KOPT-K1 (cell line): Measurements from ENCODE around the gene BLTP3B.
"Not testable (repeated sequence)": the region's sequence is repeated elsewhere in the genome, so short reads cannot be mapped to it uniquely, and the experiment has no call there.

Source experiments
- H3K27ac ChIP-seq: fragments of 200-600 bp; sonication (generic); 2 replicates; pipeline ENCODE4 v1.5.1; 2016; ENCODE audit warnings: antibody characterized with exemption, mild to moderate bottlenecking, low read depth, low read length; ENCODE audit not compliant: poor library complexity, severe bottlenecking
- H3K36me3 ChIP-seq: fragments of 200-600 bp; sonication (generic); 2 replicates; pipeline ENCODE4 v1.5.1; 2017; ENCODE audit warnings: antibody characterized with exemption, mild to moderate bottlenecking, low read length, moderate library complexity; ENCODE audit not compliant: insufficient read depth
- H3K9me3 ChIP-seq: fragments of 200-600 bp; sonication (generic); 2 replicates; pipeline ENCODE4 v1.5.1; 2017; ENCODE audit warnings: antibody characterized with exemption, low read length, mild to moderate bottlenecking; ENCODE audit not compliant: insufficient read depth, poor library complexity, severe bottlenecking

Gene BLTP3B, protein sequence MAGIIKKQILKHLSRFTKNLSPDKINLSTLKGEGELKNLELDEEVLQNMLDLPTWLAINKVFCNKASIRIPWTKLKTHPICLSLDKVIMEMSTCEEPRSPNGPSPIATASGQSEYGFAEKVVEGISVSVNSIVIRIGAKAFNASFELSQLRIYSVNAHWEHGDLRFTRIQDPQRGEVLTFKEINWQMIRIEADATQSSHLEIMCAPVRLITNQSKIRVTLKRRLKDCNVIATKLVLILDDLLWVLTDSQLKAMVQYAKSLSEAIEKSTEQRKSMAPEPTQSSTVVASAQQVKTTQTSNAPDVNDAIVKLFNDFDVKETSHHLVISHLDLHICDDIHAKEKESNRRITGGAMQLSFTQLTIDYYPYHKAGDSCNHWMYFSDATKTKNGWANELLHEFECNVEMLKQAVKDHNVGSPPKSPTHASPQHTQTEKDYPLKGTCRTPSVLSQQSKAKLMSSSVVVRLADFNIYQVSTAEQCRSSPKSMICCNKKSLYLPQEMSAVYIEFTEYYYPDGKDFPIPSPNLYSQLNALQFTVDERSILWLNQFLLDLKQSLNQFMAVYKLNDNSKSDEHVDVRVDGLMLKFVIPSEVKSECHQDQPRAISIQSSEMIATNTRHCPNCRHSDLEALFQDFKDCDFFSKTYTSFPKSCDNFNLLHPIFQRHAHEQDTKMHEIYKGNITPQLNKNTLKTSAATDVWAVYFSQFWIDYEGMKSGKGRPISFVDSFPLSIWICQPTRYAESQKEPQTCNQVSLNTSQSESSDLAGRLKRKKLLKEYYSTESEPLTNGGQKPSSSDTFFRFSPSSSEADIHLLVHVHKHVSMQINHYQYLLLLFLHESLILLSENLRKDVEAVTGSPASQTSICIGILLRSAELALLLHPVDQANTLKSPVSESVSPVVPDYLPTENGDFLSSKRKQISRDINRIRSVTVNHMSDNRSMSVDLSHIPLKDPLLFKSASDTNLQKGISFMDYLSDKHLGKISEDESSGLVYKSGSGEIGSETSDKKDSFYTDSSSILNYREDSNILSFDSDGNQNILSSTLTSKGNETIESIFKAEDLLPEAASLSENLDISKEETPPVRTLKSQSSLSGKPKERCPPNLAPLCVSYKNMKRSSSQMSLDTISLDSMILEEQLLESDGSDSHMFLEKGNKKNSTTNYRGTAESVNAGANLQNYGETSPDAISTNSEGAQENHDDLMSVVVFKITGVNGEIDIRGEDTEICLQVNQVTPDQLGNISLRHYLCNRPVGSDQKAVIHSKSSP (N-terminal part only)

DNA sequence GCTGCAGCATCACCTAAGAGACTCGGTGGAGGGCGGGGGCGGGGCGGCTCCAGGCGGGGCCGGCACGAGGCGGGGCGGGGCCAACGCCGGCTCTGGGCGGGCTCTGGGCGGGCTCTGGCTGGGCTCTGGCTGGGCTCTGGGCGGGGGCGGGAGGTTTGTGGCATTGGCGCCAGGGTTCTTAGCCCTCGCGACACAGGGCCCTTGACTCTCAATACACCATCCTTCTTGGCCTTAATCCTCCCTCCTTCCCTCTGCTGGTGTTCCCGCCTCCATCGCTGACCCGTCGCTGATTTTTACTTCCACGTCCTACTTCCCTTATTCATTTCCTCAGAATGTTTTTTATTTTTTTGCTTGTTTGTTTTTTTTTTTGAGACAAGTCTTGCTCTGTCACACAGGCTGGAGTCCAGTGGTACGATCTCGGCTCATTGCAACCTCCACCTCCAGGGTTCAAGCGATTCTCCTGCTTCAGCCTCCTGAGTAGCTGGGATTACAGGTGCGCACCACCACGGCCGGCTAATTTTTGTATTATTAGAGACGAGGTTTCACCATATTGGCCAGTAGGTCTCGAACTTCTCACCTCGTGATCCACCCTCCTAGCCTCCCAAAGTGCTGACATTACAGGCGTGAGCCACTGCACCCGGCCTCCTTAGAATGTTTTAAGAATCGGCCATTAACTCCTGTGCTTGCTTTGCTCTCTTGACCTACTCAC is at the start of gene BLTP3B:
BLTP3B (minus strand) TSS at position 24 of the 709 bp plus-strand sequence. CDS start 239 bp downstream, outside the sequence.
- Histone ChIP-seq H3K9me3 (no peaks in the 10 kb centered on the region), H3K36me3 (no peaks in the 10 kb centered on the region), H3K27ac (peak within 1 kb of the TSS; percentile 73)

DNA sequence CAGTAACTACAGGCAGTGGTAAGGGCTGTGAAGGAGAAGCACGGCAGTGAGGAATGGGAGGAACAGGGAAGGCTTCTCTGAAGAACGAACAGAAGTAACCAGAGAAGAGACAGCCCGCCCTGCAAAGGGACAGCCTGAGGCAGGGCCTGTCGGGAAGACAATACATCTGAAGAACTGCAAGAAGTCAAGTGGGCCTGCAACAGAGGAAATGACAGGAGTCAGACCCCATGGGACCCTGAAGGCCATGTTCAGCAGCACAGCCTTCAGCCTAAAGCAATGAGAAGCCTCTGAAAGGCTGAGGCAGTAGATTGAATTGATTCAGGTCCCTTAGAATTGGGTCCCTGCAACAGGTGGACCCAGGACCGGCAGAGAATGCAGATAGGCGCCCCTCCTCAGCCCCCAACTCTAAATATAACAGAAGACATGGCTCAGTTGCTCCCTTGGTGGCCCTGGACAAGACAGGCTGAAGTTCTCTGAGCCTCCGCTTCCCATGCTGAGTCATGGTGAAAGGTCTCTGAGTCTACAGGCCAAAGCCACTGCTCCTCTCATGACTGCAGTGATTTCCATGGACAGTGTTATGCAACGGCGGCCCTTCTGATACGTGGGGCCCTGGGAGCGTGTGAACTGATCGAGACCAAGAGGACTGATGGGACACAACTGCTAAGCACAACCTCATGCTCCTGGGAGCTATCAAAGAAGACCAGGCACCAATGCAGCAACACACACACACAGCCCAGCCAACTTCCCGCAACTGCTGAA is 47.1 kb upstream of the BLTP3B start:
- Histone ChIP-seq H3K36me3 (peaks cover 84% of the 10 kb centered on the region), H3K9me3 (no peaks in the 10 kb centered on the region), H3K27ac (no peak overlapping the region)

DNA sequence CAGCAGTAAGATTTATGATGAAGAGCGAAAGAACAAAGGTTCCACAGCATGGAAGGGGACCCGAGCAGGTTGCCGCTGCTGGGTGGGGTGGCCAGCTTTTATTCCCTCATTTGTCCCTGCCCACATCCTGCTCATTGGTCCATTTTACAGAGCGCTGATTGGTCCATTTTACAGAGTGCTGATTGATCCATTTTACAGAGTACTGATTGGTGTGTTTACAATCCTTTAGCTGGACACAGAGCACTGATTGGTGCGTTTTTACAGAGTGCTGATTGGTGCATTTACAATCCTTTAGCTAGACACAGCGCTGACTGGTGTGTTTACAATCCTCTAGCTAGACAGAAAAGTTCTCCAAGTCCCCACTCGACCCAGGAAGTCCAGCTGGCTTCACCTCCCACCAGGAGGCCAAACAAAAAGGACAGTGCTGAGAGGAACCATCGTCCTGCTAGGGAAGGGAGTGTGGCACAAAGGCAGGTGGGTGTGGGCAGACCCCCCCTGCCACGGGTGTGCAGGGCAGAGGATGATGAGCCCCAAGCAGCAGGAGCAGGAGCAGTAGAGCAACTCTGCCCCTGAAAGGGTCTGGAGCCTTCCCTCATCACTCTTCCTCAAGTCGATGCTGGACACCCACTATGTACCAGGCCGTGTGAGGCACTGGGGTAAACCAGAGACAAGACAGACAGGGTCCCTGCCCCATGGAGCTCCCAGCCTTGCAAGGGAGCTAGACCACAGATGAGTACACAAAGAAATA is 46.4 kb upstream of the BLTP3B start:
- H3K9me3 ChIP-seq, H3K27ac ChIP-seq: not testable (repeated sequence)
- peaks cover 76% of the 10 kb centered on the region for H3K36me3 ChIP-seq

DNA sequence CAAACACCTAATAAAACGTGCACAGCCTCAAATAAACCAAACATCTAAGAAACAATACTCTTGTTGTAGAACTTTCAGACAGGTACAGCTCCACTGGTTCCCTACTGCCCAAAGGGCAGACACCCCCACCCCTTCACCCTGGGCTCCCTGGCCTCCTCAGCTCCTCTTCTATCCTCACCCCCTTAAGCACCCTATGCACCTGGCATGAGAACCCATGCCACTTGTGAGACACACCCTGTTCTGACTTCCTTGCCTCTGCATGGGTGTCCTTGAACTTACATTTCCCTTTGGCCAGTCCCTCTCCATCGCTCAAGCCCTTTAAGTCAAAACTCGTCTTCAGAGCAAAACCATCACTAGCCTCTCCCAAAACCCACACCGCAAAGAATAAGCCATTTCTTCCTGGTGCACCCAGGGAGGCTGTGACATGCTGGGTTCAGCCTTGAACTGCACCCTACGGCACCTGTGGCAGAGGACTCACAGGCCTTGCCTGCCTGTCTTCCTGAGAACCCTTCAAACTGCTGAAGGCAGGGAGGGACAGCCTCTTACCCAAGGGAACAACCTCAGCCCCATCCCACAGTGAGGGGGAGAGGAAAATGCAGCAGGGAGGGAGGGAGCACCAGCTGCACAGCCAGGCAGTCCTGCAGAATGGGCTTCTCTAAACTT is 45.3 kb upstream of the BLTP3B start:
- Histone ChIP-seq H3K36me3 (peaks cover 65% of the 10 kb centered on the region), H3K9me3 (no peaks in the 10 kb centered on the region), H3K27ac (no peak overlapping the region)

DNA sequence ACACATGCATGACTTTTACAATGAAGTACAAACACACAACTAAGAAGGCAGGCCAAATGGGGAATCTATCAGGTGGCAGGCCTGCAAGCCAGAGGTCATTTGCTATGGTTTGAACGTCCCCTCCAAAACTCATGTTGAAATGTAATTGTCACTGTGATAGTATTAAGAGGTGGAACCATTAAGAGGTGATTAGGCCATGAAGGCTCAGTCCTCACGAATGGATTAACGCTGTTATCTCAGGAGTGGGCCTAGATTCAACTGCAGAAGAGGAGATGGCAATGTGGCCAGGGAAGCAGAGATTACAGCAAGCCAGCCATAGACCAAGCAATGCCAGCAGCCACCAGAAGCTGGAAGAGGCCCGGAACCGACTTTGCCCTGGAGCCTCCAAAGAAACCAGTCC is 44.4 kb upstream of the BLTP3B start:
- H3K27ac ChIP-seq: no peak overlapping the region
- H3K36me3 ChIP-seq: peaks cover 58% of the 10 kb centered on the region
- no peaks in the 10 kb centered on the region for H3K9me3 ChIP-seq

DNA sequence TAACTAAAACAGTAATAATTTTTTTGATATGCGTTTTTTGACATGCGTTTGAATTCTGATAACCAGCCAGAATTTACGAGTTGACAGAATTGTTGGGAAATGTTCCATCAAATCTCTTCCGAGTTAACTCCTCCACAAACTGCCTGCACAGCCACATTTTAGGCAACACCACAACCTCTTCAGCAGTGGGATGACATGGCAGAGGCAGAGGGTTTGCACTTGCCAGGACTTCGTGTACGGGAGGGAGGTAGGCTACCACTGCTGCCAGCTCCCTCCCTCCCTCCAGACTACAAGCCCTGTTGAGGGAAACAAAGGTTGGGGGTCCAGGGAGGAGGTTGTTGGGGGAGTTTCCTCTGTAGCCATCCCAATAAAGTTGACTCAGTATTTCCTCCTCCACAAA is 43.4 kb upstream of the BLTP3B start:
- Histone ChIP-seq H3K9me3 (no peaks in the 10 kb centered on the region), H3K36me3 (peaks cover 51% of the 10 kb centered on the region), H3K27ac (no peak overlapping the region)

DNA sequence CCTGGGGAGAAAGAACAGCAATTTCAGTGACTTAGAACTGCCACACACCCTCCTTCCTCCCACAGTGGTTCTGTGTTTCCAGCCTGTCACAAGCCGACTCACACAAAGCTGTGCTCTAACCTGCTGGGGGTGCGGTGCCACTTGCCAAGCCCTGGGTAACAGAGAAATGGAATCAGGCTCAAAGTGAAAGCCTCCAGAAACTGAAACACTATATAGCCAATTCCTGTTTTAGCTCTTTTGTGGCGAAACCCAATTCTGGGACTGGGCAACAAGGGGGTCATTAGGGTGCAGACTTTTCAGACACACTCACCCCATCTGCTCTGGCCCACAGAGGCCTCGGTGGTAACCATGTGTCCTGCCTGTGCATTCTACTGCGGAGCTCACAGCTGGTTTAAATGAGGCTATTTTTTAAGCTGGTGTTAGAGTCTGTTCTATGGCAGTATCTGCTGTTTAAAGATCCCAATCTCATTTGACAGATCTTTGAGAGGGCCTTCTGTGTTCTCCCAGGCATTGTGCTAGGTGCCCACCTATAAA is 42.8 kb upstream of the BLTP3B start:
- Histone ChIP-seq H3K36me3 (peaks cover 51% of the 10 kb centered on the region), H3K9me3 (no peaks in the 10 kb centered on the region), H3K27ac (no peak overlapping the region)

DNA sequence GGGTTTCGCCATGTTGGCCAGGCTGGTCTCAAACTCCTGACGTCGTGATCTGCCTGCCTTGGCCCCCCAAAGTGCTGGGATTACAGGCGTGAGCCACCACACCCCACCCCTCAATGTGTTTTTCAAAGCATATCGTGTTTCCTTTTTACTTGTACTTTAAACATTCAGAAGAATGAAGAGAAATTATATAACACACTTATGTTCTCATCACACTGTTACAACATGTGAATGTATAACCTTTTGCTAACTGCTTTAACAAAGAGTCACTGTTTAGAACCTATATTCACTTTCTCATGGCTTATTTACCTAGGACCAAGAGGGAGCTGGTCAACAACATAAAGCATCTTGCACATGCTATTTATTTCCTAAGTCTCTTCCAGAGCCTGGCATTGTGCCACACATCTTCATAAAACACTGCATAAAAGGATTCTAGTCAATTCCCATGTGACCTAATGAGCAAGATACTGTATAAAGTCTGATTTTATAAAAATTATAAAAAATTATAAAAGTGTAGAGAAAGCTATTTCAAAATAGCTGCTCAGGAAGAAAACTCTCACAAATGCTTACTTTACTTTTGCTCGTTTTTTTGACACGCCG is 42.0 kb upstream of the BLTP3B start:
- peaks cover 51% of the 10 kb centered on the region for H3K36me3 ChIP-seq
- no peaks in the 10 kb centered on the region for H3K9me3 ChIP-seq
- H3K27ac ChIP-seq: no peak overlapping the region

DNA sequence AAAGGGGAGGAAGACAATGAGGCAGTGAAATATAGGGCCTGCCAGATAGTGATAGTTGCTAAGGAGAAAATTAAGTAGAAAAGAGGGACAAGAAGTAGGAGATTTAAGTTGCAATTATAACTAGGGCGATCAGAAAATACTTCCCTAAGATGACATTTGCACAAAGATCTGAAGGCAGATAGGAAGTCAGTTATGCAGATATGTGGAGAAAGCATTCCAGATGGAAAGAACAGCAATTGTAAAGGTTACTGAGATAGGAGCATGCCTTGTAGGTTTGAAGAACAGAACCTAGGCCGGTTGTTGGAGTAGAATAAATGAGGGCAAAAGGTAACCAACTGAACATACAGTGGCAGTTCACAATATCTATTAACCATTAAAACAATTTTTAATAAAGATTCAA is 36.6 kb upstream of the BLTP3B start:
- peaks cover 60% of the 10 kb centered on the region for H3K36me3 ChIP-seq
- H3K27ac ChIP-seq: no peak overlapping the region
- no peaks in the 10 kb centered on the region for H3K9me3 ChIP-seq

DNA sequence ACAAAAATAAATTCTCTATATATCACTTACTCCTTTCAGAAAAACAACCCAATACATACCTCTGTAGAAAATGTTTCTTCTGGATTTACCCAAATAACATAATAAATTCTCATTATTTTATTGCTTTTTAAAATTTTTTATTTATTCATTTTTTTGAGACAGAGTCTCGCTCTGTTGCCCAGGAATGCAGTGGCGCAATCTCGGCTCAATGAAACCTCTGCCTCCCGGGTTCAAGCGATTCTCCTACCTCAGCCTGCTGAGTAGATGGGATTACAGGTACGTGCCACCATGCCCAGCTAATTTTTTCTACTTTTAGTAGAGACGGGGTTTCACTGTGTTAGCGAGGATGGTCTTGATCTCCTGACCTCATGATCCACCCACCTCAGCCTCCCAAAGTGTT is 33.8 kb upstream of the BLTP3B start:
- not testable (repeated sequence) for H3K9me3 ChIP-seq, H3K27ac ChIP-seq
- peaks cover 79% of the 10 kb centered on the region for H3K36me3 ChIP-seq

DNA sequence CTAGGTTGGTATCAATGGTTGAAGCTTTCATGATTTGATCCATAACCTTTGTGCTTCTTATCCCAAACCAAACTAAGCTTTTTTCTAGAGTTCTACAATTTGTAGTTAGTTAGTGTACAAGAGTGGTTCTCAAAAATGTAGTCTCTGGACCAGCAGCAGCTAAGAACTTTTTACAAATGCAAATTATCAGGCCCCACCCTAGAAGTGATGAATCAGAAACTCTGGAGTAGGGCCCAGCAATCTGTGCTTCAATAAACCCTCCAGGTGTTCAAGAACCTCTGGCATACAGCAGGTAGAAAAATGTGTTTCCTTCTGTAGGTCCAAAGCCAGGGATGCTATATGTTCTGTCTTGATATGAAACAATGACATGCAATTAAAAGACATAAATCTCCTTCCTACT is 31.8 kb upstream of the BLTP3B start:
- no peaks in the 10 kb centered on the region for H3K9me3 ChIP-seq
- peaks cover 74% of the 10 kb centered on the region for H3K36me3 ChIP-seq
- H3K27ac ChIP-seq: no peak overlapping the region

DNA sequence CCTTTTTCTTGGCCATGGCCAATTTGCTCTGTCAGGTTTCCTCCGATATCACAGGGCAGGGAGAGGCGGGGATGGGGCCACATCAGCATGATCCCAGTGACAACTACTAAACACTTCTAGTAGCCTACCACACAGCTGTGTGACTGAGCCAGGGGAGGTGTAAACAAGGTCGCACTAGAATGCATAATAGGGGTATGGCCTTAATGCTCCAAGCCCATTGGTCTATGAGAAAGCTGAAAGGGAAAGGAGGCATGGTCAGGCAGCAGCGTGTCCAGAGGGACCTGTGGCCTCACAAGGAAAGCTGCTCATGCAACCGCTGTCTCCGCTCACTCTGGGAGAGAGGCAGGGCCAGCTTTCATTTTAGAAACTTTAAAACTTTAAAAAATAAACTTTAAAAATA is 30.4 kb upstream of the BLTP3B start:
- Histone ChIP-seq H3K9me3 (no peaks in the 10 kb centered on the region), H3K36me3 (peaks cover 78% of the 10 kb centered on the region), H3K27ac (no peak overlapping the region)
